Upper lobe of left lung (tissue), 4 donors: ENCODE measurements around the gene TINCR.

Source experiments
- CTCF ChIP-seq, 6 experiments: fragments of 450-650 bp in 4 of 6; fragments of 200-600 bp in 2 of 6; sonication (generic) in 2 of 6; IDR thresholded peaks; one replicate each; pipeline ENCODE4 v1.5.1; 2016 to 2019; ENCODE audit warnings: antibody characterized with exemption in 6 of 6
- EP300 ChIP-seq, 4 donors: sonication (generic); formaldehyde crosslinking; IDR thresholded peaks; one replicate each; pipeline ENCODE4 v1.5.1; 2017; ENCODE audit warnings: antibody characterized with exemption in 4 of 4, control low read depth in 2 of 4

GRCh38 chr19:5541456-5541855 lies 26.3 kb downstream of the TINCR start:
- TF ChIP-seq CTCF (IDR thresholded peaks at IDR 0.05), result no peak
- TF ChIP-seq EP300 (IDR thresholded peaks at IDR 0.05), result no peak
